ENCODE measurements around the gene MEI1. TPM values are rescaled to one million over a fixed set of nuclear protein-coding genes. Genes with fewer than 3 reads are reported as not detected.

Gene MEI1
- total and polyA plus RNA-seq, 4 donors, result 3.4 to 18.0 (median 6.7) TPM

- DNase-seq (no peak), ATAC-seq (ENCODE audit: insufficient read depth, low FRiP score) (no peak)
- 23 to 57% methylated on average over 2 of the region's 2 CpGs for WGBS, 2 donors
- H3K9ac ChIP-seq (ENCODE audit: insufficient read depth in 1 of 2, low read length in 2 of 2), result no peak overlapping the region
- H3K27me3 ChIP-seq (ENCODE audit: control insufficient read depth in 3 of 3, insufficient read depth in 3 of 3, low read length in 2 of 3), result no peaks in the 10 kb centered on the region
- H3K27ac ChIP-seq (ENCODE audit: low read depth in 1 of 2, low read length in 1 of 2), result no peak overlapping the region
- no peak for TF ChIP-seq CTCF (IDR thresholded peaks at IDR 0.05; ENCODE audit: control extremely low read depth, extremely low read depth)
- H3K4me1 ChIP-seq (ENCODE audit: control insufficient read depth in 5 of 5, insufficient read depth in 5 of 5, low read length in 5 of 5), result peaks cover 0 to under 1% (median 0%) of the 10 kb centered on the region in 5 donors
- no peaks in the 10 kb centered on the region for H3K9me3 ChIP-seq (ENCODE audit: control insufficient read depth in 4 of 4, insufficient read depth in 3 of 4, low read length in 3 of 4)
- no peaks in the 10 kb centered on the region for H3K36me3 ChIP-seq (ENCODE audit: control insufficient read depth in 4 of 4, insufficient read depth in 4 of 4, low read length in 4 of 4)
- no peak overlapping the region for H3K4me3 ChIP-seq
These were observed 69.1 kb downstream of the MEI1 start for GRCh38 chr22:41768430-41768829.

GRCh38 chr22:41770715-41771468 is 71.6 kb downstream of the MEI1 start:
- ATAC-seq (ENCODE audit: insufficient read depth, low FRiP score), result no peak
- no peak overlapping the region for H3K27ac ChIP-seq (ENCODE audit: low read depth in 1 of 2, low read length in 1 of 2)
- H3K36me3 ChIP-seq (ENCODE audit: control insufficient read depth in 4 of 4, insufficient read depth in 4 of 4, low read length in 4 of 4), result no peaks in the 10 kb centered on the region
- no peaks in the 10 kb centered on the region for H3K27me3 ChIP-seq (ENCODE audit: control insufficient read depth in 3 of 3, insufficient read depth in 3 of 3, low read length in 2 of 3)
- H3K9ac ChIP-seq (ENCODE audit: insufficient read depth in 1 of 2, low read length in 2 of 2), result no peak overlapping the region
- no peak for TF ChIP-seq CTCF (IDR thresholded peaks at IDR 0.05; ENCODE audit: control extremely low read depth, extremely low read depth)
- H3K4me1 ChIP-seq (ENCODE audit: control insufficient read depth in 5 of 5, insufficient read depth in 5 of 5, low read length in 5 of 5), result no peaks in the 10 kb centered on the region
- no peak for DNase-seq
- H3K4me3 ChIP-seq, result no peak overlapping the region
- WGBS, 2 donors, result 84 to 86% methylated on average over 5 of the region's 5 CpGs
- H3K9me3 ChIP-seq (ENCODE audit: control insufficient read depth in 4 of 4, insufficient read depth in 3 of 4, low read length in 3 of 4), result no peaks in the 10 kb centered on the region

- Histone ChIP-seq H3K9ac (ENCODE audit: insufficient read depth in 1 of 2, low read length in 2 of 2) (no peak overlapping the region), H3K4me3 (no peak overlapping the region), H3K27me3 (ENCODE audit: control insufficient read depth in 3 of 3, insufficient read depth in 3 of 3, low read length in 2 of 3) (no peaks in the 10 kb centered on the region), H3K9me3 (ENCODE audit: control insufficient read depth in 4 of 4, insufficient read depth in 3 of 4, low read length in 3 of 4) (no peaks in the 10 kb centered on the region), H3K27ac (ENCODE audit: low read depth in 1 of 2, low read length in 1 of 2) (no peak overlapping the region), H3K36me3 (ENCODE audit: control insufficient read depth in 4 of 4, insufficient read depth in 4 of 4, low read length in 4 of 4) (no peaks in the 10 kb centered on the region), H3K4me1 (ENCODE audit: control insufficient read depth in 5 of 5, insufficient read depth in 5 of 5, low read length in 5 of 5) (no peaks in the 10 kb centered on the region)
- TF ChIP-seq CTCF (IDR thresholded peaks at IDR 0.05; ENCODE audit: control extremely low read depth, extremely low read depth), result no peak
- WGBS, 2 donors, result 92 to 97% methylated on average over 4 of the region's 4 CpGs
- ATAC-seq (ENCODE audit: insufficient read depth, low FRiP score) (no peak), DNase-seq (no peak)
These were observed 72.9 kb downstream of the MEI1 start for GRCh38 chr22:41772198-41772597.

- no peaks in the 10 kb centered on the region for H3K27me3 ChIP-seq (ENCODE audit: control insufficient read depth in 3 of 3, insufficient read depth in 3 of 3, low read length in 2 of 3)
- TF ChIP-seq CTCF (IDR thresholded peaks at IDR 0.05; ENCODE audit: control extremely low read depth, extremely low read depth), result no peak
- ATAC-seq (ENCODE audit: insufficient read depth, low FRiP score) (no peak), DNase-seq (no peak)
- no peak overlapping the region for H3K27ac ChIP-seq (ENCODE audit: low read depth in 1 of 2, low read length in 1 of 2)
- no peak overlapping the region for H3K4me3 ChIP-seq
- no peaks in the 10 kb centered on the region for H3K9me3 ChIP-seq (ENCODE audit: control insufficient read depth in 4 of 4, insufficient read depth in 3 of 4, low read length in 3 of 4)
- H3K9ac ChIP-seq (ENCODE audit: insufficient read depth in 1 of 2, low read length in 2 of 2), result no peak overlapping the region
- H3K4me1 ChIP-seq (ENCODE audit: control insufficient read depth in 5 of 5, insufficient read depth in 5 of 5, low read length in 5 of 5), result no peaks in the 10 kb centered on the region
- H3K36me3 ChIP-seq (ENCODE audit: control insufficient read depth in 4 of 4, insufficient read depth in 4 of 4, low read length in 4 of 4), result no peaks in the 10 kb centered on the region
These were observed 73.3 kb downstream of the MEI1 start for GRCh38 chr22:41772645-41773044.

All from lung (tissue), 12 donors.